Colonic mucosa (tissue), 4 donors: ENCODE measurements around the gene USP31. TPM values are rescaled to one million over a fixed set of nuclear protein-coding genes. Genes with fewer than 3 reads are reported as not detected.

ENCODE experiments used
- DNase-seq: peaks from one replicate; pipeline ENCODE4 v3.0.0-alpha.2; 2020
- H3K27ac ChIP-seq: fragments of 200-600 bp; one replicate; pipeline ENCODE4 v1.8.0; 2021
- H3K27me3 ChIP-seq: fragments of 200-600 bp; one replicate; pipeline ENCODE4 v1.8.0; 2021
- H3K36me3 ChIP-seq: fragments of 200-600 bp; one replicate; pipeline ENCODE4 v1.8.0; 2021
- H3K4me1 ChIP-seq: fragments of 200-600 bp; one replicate; pipeline ENCODE4 v1.8.0; 2021; ENCODE audit warnings: mild to moderate bottlenecking
- H3K4me3 ChIP-seq: fragments of 200-600 bp; one replicate; pipeline ENCODE4 v1.8.0; 2021
- H3K9ac ChIP-seq, 2 donors: one replicate each; pipeline ENCODE4 v1.7.0; 2013; ENCODE audit warnings: control low read depth in 2 of 2, low read depth in 2 of 2, low read length in 2 of 2
- H3K9me3 ChIP-seq: fragments of 200-600 bp; one replicate; pipeline ENCODE4 v1.8.0; 2021
- CTCF ChIP-seq: fragments of 200-600 bp; IDR thresholded peaks from one replicate; pipeline ENCODE4 v1.8.0; 2022; ENCODE audit warnings: antibody characterized with exemption, mild to moderate bottlenecking
- intact Hi-C: fragments of 100-400 bp; cut with DNase I; formaldehyde crosslinking; loops from one replicate; pipeline ENCODE4 v1.14.1; 2022
- total RNA-seq, 2 donors: library from RNA; stranded (reverse); fragmentation: NEBNext Ultra II Directional in 1 of 2; extraction: Animal tissue kit (Norgen Biotek cat#: 25700) in 1 of 2; gene quantifications; one replicate each; pipeline ENCODE4 v1.2.1, GENCODE V29; 2021
- donor health status: healthy.
- donor health status: DM: no; HTN: no; CAD: no.
- donor health status: DM: no; HTN: no; CAD: no.

USP31 gene
- total RNA-seq, 2 donors from 2014 or later: 5.9 to 9.8 TPM

GRCh38 chr16:23172583-23172982 is 23.3 kb upstream of the USP31 start:
- Histone ChIP-seq H3K4me3 (no peak overlapping the region), H3K27ac (no peak overlapping the region), H3K4me1 (no peaks in the 10 kb centered on the region), H3K9ac (no peak overlapping the region), H3K27me3 (no peaks in the 10 kb centered on the region), H3K9me3 (no peaks in the 10 kb centered on the region), H3K36me3 (no peaks in the 10 kb centered on the region)
- intact Hi-C loops: no loop called here
- no peak for TF ChIP-seq CTCF
- DNase-seq: no peak

GRCh38 chr16:23164736-23165135 is 15.5 kb upstream of the USP31 start:
- no peak for TF ChIP-seq CTCF
- H3K4me1 ChIP-seq: no peaks in the 10 kb centered on the region
- no peaks in the 10 kb centered on the region for H3K27me3 ChIP-seq
- no peaks in the 10 kb centered on the region for H3K9me3 ChIP-seq
- DNase-seq: no peak
- H3K9ac ChIP-seq: no peak overlapping the region
- intact Hi-C loops: loop anchor here (10.0 kb wide), 1 partner anchor 270 kb away; no protein-coding TSS in a partner anchor
- no peaks in the 10 kb centered on the region for H3K36me3 ChIP-seq
- H3K27ac ChIP-seq: no peak overlapping the region
- H3K4me3 ChIP-seq: no peak overlapping the region

GRCh38 chr16:23163921-23164320 is 14.7 kb upstream of the USP31 start:
- no peak overlapping the region for H3K9ac ChIP-seq
- no peaks in the 10 kb centered on the region for H3K36me3 ChIP-seq
- no peaks in the 10 kb centered on the region for H3K27me3 ChIP-seq
- no peak overlapping the region for H3K4me3 ChIP-seq
- no peak for DNase-seq
- H3K27ac ChIP-seq: no peak overlapping the region
- H3K9me3 ChIP-seq: no peaks in the 10 kb centered on the region
- intact Hi-C loops: loop anchor here (10.0 kb wide), 1 partner anchor 269 kb away; no protein-coding TSS in a partner anchor
- H3K4me1 ChIP-seq: no peaks in the 10 kb centered on the region
- TF ChIP-seq CTCF: no peak

GRCh38 chr16:23160574-23160973 is 11.3 kb upstream of the USP31 start:
- no peaks in the 10 kb centered on the region for H3K27me3 ChIP-seq
- H3K4me3 ChIP-seq: no peak overlapping the region
- H3K27ac ChIP-seq: no peak overlapping the region
- no peaks in the 10 kb centered on the region for H3K9me3 ChIP-seq
- TF ChIP-seq CTCF: no peak
- intact Hi-C loops: loop anchor here (10.0 kb wide), 1 partner anchor 266 kb away; no protein-coding TSS in a partner anchor
- no peaks in the 10 kb centered on the region for H3K4me1 ChIP-seq
- H3K9ac ChIP-seq: no peak overlapping the region
- DNase-seq: no peak
- no peaks in the 10 kb centered on the region for H3K36me3 ChIP-seq

GRCh38 chr16:23160082-23160481 is 10.8 kb upstream of the USP31 start:
- Histone ChIP-seq H3K9me3 (no peaks in the 10 kb centered on the region), H3K27me3 (no peaks in the 10 kb centered on the region), H3K36me3 (no peaks in the 10 kb centered on the region), H3K9ac (no peak overlapping the region), H3K4me3 (no peak overlapping the region), H3K27ac (no peak overlapping the region), H3K4me1 (no peaks in the 10 kb centered on the region)
- no peak for TF ChIP-seq CTCF
- intact Hi-C loops: loop anchor here (10.0 kb wide), 1 partner anchor 265 kb away; no protein-coding TSS in a partner anchor
- no peak for DNase-seq
